Superior temporal gyrus (tissue), 1 donor: ENCODE data around the gene LCOR.

Experiments
- DNase-seq: peaks from one replicate; pipeline ENCODE4 v3.0.0-alpha.2; 2016; ENCODE audit errors: extremely low spot score

LCOR gene

DNA sequence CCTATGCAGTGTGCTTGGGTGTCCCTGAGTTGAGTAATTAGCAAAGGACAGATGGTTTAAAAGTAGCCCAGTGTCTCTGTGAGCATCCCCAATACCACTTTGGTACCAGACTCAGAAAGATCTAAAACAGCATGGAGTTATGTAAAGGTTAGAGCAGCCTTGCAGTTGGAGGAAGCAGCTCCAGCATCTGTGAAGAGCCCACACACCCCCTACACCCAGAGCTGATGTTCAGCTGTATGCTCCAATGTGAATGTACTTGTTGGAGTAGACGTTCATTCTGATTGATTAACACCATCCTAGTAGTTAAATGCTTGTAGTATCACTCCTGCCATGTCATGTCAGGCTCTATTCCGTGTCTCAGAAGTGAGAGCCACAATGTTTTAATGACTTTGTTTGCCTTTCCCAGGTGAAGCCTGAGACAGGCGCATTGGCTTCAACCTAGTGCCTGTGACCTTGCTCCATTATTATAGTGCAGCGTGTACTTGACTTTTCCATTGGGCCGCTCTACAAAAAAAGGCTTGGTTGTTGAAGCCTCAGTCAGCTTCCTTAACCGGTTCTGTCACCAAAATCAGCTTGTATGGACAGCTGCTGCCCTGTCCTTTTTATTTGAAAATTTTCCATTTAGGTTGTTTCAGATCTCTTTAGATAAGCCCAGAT lies 154.2 kb downstream of the LCOR start:
- peak; percentile 17 for DNase-seq

DNA sequence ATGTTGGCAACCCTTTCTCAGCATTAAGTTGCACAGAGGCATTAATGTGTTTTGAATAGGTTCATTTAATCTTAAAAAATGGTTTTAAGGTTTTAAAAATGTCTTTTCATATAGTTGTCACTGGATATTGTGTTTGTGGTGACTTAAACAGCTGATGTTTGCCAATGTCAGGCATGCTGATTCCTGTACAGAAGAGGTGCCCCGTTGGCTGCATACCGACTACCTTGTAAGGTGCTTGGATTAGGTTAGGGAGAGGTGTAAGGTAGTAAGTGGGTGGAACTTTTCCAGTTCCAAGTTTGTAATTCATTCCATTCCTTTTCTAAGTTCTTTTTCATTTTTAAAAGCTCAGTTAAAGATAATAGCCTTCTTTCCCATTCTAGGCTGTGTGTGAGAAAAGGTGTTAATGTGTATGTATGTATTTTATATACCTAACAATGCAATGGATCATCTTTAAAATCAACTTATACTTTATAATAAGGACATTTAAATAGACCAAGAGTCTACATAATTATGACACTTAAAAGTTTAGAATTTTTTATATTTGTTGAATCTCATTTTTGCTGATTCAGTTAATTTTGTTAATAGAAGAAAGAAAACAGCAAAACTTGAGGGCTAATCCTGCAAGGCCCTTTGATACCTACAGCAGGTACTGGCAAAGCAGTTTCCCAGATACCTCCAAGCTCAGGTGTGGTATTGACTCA lies 155.2 kb downstream of the LCOR start:
- no peak for DNase-seq

DNA sequence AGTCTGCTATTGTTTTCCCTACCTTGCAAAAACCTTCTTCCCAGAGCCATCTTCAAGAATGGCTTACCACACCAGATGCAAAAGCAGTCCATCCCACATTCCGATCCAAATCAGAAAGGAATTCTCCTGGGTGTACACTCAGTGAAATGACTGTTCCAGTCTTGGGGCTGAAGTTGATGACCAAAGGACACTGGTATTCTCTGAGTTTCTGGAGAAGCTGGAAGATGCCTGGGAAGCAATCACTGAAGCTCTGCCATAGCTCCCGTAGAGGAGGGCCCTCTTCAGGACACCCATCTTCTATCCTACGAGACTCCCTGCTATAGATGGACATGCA lies 155.7 kb downstream of the LCOR start:
- no peak for DNase-seq

DNA sequence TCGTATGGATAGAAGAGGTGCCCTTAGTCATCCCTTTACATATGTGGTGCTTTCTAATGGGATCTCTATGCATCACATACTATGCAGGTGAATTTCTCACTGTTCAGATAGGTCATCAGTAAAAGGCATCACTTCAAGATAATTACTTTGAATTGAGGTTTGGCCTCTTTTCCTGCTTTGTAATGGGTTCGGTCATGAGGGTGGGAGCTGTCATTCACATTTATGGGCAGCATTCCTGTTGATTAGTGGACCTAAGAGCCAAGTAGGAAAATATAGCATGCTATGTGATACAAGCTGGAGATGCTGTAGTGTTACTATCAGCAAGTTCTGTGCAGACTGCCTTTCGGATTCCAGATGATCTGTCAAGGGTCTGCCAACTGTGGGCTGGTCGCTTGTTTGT lies 156.3 kb downstream of the LCOR start:
- DNase-seq, result no peak

DNA sequence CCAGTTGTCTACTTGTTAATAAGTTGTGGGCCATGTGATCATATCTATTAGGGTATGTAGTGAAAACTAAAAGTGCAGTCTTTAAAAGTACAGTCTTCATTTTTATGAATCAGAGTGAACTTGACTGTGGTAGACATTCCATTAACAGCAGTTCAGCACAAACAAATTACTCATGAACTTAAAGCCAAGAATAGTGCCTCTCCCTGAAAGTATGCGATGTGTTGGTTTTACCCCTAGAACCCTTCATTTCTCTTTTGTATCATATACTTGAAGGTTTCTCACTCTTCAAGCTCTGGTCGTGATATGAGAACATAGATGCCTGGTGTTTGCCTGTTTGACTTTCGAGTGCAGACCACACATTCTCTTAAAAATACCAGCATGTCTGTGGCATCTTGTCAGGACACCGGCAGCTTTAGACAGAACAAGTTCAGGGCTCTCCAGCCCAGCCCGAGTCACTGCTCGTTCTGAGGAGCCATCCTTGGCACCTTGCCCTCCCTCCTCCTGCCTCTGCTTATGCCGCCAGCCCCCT lies 159.3 kb downstream of the LCOR start:
- no peak for DNase-seq

DNA sequence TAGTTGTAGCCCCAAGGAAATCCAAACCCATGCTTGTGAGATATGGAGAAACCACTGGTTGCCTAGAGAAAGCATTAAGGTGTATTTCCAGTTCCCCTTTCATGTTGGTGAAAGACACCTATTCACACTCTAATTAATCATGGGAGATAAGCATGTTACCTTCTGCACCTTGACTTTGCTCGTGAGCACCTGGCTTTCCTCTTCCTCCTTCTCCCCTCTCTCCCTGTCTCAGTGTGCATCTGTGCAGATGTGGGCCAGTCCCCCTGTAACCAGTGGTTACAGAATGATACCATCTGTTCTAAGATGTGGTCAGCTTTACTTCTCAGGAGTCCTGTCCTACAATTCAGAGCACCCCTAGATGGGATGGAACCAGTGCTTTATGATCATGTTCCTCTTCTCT lies 160.6 kb downstream of the LCOR start:
- no peak for DNase-seq

DNA sequence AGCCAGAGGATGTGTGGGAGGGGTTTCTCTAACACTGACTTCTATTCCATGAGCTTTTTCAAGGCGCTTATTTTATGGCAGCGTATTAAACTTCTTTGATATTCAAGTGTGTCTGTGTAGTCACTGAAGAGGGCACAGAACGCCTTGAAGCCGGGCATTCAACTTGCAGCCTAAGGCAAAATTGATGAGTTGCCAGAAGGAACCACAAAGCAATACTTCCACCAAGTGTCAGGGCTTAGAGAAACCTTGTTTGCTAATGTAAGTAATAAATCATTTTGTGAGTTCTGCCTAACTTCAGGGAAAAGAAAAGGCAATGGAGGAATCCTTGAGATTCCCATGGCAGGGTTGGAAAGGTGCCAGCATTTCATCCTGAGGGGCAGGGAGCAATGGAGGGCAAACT lies 163.8 kb downstream of the LCOR start:
- DNase-seq, result no peak

DNA sequence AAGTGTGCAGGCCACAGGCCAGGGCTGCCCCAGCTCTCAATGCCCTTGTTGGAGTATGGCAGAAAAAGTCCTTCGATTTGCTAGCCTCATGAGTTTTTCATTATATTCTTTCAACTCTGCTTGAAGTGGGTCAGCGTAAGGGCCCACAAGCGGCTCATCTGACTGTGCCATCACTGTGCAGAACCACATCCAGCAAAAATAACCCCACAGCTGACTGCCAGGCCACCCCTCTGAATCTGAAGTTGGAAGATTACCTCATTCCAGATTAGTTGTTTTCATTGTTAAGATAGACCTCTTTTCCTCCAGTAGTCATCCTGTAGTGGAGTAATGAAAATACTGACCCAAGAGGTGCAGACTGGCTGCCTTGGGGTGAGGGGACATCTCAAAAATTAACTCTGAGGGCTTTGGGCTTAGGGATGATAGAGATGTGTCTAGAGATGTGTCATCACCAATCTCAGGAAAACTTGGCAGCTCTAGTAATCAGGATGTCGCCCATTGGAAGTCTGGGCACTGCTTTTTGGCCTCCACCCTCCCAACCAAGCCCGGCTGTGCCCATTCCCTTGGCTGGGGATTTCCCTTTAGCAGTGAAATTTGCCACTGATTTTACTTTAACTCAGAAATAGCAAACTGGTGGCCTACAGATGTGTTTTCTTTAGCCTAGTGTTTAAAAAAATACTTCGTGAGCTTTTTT lies 164.3 kb downstream of the LCOR start:
- no peak for DNase-seq

DNA sequence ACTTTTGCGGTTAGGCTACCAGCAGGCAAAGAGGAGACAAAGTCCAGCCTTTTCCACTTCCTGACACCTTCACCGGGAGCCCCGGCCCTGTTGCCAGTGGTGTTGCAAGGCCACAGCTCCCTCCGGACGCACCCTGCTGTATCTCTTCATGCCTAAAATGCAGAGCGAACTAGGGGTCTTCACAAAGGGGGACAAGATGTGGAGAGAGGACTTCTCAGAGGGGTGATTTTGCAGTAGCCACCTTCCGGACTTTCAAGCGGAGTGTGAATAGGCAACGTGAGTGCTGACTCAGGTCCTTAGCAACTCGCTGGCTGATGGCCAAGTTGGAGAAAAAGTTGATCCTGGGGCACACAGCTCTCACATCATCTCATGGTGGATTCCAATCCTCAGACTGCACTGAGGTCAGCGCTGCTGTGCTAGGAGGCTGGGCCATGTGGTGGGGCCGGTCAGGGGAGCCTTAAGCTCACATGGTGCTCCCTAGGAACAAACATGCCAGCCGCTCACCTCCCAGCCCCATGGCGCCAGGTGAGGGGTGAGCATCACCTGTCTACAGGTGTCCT lies 166.3 kb downstream of the LCOR start:
- DNase-seq, result no peak

DNA sequence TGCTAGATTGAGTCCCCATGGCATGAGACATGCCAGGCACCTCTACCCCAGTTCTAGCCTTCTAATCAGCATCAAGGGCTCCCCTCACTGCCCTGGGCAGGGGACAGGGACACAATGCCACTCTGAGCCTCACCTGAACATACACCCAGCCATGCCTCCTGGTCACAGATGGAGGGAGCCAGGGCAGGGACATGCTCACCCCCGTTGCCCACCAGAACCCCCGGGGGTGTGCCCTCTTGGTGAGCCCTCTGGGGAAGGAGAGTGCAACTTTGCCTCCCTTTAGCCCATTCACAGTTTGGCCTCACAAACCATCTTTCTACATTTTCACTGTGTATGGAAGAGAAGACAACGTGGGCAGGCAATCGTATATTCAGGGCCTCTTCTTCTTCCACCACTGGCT lies 167.2 kb downstream of the LCOR start:
- DNase-seq, result no peak

DNA sequence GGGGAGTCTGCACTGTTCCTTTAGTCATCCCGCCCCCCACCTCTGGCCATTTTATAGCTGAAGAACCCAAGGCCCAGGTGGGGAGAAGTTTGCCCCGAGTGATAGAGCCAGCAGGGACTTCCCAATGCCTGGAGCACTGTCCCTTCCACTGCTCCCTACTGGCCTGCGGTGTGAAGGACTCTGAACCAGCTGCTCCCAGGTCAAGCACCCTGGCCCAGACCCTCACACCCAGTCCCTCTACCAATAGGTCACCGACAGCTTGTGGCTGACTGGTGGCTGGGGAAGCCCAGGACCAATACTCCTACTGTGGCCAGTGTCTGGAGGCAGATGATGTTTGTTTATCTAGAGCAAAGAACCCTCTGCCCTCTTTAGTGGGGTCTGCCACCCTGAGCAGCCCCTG lies 167.9 kb downstream of the LCOR start:
- no peak for DNase-seq

DNA sequence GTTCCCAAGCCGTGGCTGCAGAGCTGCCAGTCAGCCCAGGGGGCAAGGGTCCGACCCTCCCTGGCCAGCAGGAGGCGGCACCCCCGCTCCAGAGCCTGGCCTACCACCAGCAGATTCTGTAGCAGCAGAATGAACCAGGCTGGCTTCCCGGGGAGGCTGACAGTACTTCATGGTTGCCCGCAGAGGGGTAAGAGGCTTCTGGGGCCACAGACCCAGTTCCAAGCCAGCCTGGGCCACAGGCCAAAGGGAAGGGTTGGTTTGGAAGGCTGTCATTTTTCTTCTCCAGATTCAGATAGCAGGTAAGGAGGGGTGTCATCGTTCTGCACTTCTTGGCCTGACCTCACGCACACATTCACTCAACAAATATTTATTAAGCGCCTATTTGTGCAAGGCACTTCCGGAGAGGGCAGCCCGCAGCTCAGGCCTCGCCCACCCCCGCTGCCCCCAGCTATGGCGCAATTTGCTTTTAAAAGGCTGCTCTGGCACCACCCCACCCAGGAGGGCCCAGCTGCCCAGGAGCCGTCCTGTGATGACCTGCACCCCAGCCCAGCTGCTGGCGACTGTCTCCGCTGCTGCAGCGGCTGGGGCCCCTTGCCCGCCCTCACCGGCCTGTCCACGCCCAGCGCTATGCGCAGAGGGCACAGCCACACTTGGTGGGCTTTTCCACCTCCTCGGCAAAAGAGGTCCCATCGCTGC lies 168.5 kb downstream of the LCOR start:
- no peak for DNase-seq

DNA sequence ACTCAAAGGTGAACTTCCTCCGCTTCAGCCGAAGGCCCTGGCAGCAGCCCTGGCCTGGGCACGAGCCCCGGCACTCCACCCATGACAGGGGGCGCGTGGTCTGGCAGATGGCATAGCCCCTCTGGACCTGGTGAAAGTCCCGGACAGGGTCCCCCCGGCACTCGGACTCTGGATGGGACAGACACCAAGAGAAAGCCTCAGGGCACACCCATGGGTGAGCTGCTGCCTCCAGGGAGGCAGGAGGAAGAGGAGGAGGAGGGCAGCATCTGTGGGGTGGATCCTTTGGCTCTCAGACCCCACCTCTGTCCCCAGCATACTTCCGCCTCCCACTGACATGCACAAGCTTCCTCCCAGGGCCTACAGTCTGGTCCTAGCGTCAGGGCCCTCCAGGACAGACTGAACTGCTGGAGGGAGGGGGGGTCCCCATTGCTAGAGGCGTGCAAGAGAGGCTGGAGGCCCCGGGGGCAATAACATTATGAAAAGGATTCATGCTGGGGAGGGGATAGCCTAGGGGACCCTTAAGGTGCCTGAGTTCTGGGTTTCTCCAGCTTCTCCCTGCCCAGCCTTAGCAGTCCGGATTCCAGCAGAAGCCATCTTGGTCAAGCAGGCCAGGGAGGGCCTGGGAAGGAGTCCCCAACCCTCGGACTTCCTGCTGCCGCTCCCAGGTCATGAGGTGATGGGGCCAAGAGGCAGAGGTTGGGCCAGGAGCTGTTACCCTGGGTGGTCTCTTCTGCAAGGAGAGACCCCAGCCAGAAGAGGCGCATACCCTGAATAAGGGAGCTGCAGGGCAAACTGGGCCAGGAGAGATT lies 169.3 kb downstream of the LCOR start:
- no peak for DNase-seq

DNA sequence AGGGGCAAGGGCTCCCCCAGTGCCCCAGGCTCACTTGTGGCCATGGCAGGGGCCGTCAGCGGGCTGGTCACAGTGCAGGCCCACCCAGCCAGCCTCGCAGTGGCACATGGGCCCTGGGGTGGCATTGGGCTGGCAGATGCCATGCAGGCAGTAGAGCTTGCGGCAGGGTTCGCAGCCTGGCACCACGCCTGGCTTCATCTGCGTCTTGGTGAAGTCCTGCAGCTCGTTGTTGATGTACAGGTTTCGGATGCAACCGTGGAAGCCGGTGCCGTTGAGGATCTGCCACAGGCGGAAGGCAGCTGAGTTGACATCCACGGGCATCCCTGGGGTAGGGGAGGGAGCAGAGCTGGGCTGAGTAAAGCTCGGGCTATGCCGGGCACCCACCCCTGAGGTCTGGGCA lies 170.6 kb downstream of the LCOR start:
- DNase-seq, result no peak

DNA sequence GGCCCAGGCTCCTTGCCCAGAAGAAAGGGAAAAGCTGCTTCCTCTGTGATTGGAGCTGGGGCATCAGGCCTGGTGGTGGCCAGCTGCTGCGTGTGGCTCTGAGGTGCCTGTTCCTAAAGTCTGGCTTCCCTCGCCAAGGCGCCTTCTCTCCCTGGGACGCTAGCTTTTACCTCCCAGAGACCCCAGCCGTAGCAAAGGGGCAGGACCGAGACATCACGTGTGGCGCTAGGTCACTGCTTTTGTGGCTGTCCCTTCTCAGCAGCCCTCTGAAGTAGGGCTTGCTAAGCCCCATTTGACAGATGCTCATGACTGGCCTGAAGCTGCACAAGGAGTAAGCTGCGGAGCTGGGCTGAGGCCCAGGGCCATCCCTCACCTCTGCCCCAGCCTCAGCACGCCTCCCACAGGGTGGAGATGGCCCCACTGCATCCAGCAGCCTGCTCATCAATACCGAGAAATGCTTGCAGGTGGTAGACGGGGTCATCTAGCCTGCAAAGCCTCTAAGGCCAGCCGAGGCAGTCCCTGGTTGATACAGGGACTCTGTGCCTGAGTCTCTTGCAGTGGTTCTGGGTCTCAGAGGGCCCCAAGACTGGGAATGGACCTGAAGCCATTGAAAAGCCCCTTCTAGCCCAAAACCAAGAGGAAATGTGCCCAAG lies 171.2 kb downstream of the LCOR start:
- no peak for DNase-seq

DNA sequence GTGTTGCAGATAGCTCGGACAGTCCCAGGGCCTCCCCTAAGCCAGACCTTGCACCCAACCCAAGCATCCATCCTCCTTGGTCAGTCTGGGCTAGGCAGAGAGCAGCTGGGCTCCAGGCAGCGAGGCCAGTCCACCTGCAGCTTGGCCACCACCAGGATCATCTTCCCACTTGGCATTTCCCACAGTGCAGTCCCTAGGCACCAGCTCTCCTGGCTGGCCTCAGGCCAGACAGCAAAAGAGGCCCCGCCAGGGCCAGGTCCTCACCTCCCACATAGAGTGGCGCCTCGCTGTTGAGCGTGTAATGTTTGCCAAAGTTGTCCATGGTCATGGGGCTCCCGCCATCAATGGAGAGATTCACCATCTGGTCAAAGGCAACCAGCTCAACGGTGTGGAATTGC lies 171.7 kb downstream of the LCOR start:
- no peak for DNase-seq

DNA sequence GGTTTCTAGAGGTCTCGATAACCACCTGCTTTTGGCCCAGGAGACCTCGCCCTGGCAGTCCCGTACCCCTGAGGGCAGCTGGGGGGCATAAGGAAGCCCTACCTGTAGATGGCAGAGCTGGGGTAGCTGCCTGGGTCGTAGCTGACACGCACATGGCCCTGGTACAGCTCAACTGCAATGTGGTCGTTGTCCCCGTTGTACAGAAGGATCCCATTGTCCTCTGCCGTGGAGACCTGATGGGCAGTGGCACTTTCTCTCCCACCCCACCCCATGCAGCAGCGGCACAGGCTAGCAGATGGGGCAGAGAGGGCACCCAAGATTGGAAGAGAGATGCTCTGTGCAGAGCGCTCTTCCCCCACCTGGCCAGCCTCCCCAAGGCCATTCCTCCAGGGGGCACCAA lies 172.5 kb downstream of the LCOR start:
- DNase-seq, result no peak

DNA sequence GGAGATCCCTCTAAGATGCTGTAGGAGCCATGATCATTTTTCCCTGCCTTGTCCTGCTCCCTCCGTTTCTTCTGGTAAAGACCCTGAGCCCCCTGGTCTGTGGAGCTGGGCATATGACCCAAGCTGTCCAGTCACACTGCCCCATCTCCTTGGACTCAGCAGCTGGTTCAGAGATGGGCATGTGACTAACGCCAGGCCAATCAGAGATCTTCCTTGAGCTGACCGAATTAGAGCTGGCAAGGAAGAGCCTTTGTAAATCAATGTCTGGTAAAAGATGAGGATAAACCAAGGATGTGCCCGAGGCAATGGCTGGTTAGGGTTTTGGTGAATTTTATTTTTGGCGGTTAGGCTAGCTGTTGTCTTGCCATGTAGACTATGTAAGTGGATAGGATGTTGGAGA lies 173.3 kb downstream of the LCOR start:
- no peak for DNase-seq

DNA sequence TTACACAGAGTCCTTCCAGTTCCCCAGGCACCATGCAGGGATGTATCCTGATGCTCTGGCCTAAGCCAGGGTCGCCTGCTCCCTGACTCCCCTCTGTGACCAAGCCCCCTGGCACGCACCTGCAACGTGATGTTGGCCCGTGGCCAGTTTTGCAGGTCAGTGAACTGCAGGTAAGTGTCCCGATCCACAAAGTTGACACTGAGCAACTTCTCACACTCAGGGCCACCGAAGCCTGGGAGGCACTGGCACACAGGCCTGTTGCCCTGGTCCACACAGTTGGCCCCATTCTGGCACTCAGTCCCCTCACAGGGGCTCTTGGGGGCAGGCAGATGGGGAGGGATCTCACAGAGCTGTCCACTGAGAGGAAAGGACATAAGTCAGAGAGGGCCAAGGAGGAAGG lies 174.3 kb downstream of the LCOR start:
- no peak for DNase-seq

DNA sequence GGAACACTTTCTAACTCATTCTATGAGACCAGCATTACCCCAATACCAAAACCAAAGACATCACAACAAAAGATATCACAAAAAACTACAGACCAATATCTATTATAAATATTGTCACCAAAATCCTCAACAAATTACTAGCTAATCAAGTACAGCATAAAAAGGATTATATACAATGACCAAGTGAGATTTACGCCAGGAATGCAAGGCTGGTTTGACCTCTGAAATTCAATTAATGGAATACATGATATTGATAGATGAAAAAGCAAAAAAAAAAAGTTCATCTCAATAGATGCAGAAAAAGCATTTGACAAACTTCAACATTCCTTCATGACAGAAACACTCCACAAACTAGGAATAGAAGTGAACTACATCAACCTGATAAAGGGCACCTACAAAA lies 175.3 kb downstream of the LCOR start:
- no peak for DNase-seq

DNA sequence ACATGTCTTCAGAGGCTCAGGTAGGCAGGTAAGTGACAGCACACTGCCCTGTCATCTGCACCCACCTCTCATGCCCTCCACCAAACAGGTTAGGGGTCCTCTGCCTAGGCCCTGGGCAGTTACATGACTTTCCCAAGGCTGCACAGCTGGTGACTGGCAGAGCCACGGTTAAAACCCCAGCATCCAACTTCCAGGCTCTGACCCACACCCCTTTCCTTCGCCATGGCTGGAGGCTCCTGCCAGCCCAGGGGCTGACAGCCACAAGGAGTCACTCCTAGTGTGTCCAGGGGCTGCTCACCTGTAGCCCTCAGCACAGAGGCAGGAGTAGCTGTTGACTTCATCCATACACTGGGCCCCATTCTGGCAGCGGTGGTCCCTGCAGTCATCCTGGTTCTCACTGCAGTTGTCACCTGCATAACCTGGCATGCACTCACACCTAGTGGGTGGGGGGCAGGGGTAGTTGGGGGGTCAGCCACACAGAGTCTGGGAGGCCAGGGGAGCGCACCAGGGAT lies 178.7 kb downstream of the LCOR start:
- DNase-seq, result no peak
